Measurements from ENCODE around the gene RRP9. TPM values are rescaled to one million over a fixed set of nuclear protein-coding genes. Genes with fewer than 3 reads are reported as not detected.

The RRP9 gene
- total and polyA plus RNA-seq, 4 experiments from 2014 or later = 15.2 to 20.7 (median 18.3) TPM

GRCh38 chr3:51938780-51939425, 2.8 kb downstream of the RRP9 start:
- no peak overlapping the region for H3K4me3 ChIP-seq (ENCODE audit: low read length in 2 of 2)
- DNase-seq = no peak
- H3K27me3 ChIP-seq (ENCODE audit: insufficient read depth, low read length) = no peaks in the 10 kb centered on the region
- peaks cover 18 to 43% (median 28%) of the 10 kb centered on the region in 4 donors for H3K4me1 Mint-ChIP-seq
- CTCF ChIA-PET (ENCODE audit: partially characterized antibody) = no interaction called here
- H3K27ac Mint-ChIP-seq = peak overlapping the region in 2 of 7 donors; percentile 11 to 76
- peaks cover 28 to 51% of the 10 kb centered on the region in 2 donors for H3K36me3 Mint-ChIP-seq
- H3K27ac ChIP-seq (ENCODE audit: low read depth, low read length) = no peak overlapping the region
- H3K36me3 ChIP-seq (ENCODE audit: insufficient read depth, low read length) = peaks cover 46% of the 10 kb centered on the region
- H3K4me3 Mint-ChIP-seq = peak overlapping the region in 3 of 8 donors; percentile 0 to 17 (median 1)
- no peaks in the 10 kb centered on the region for H3K9me3 Mint-ChIP-seq
- intact Hi-C loops (cut with micrococcal nuclease) = no loop called here
- POLR2A ChIA-PET (ENCODE audit: partially characterized antibody) = no interaction called here
- H3K9me3 ChIP-seq (ENCODE audit: control insufficient read depth in 1 of 2, low read length in 2 of 2) = no peaks in the 10 kb centered on the region
- H3K27me3 Mint-ChIP-seq = no peaks in the 10 kb centered on the region
- H3K4me1 ChIP-seq (ENCODE audit: insufficient read depth, low read length) = peaks cover 37% of the 10 kb centered on the region

- H3K27me3 ChIP-seq (ENCODE audit: insufficient read depth, low read length) = no peaks in the 10 kb centered on the region
- H3K36me3 Mint-ChIP-seq = peaks cover 34 to 61% of the 10 kb centered on the region in 2 donors
- H3K4me3 ChIP-seq (ENCODE audit: low read length in 2 of 2) = no peak overlapping the region
- H3K27ac ChIP-seq (ENCODE audit: low read depth, low read length) = no peak overlapping the region
- ChIA-PET CTCF (ENCODE audit: partially characterized antibody) (interaction anchor here (1.3 kb wide), 2 partner anchors 10 to 36 kb away, joined by 3 read pairs; partner anchors contain the start of gene ABHD14B), POLR2A (ENCODE audit: partially characterized antibody) (interaction anchor here (2.2 kb wide), 1 partner anchor 36 kb away, joined by 7 read pairs; the partner anchor contains the start of genes ABHD14A and ABHD14B)
- intact Hi-C loops (cut with micrococcal nuclease) = no loop called here
- H3K4me3 Mint-ChIP-seq = no peak overlapping the region
- peak overlapping the region in 1 of 7 donors; percentile 60 for H3K27ac Mint-ChIP-seq
- H3K4me1 Mint-ChIP-seq = peaks cover 16 to 37% (median 24%) of the 10 kb centered on the region in 4 donors
- no peak for DNase-seq
- peaks cover 31% of the 10 kb centered on the region for H3K4me1 ChIP-seq (ENCODE audit: insufficient read depth, low read length)
- H3K36me3 ChIP-seq (ENCODE audit: insufficient read depth, low read length) = peaks cover 53% of the 10 kb centered on the region
- H3K27me3 Mint-ChIP-seq = no peaks in the 10 kb centered on the region
- peaks cover 0 to 2% (median 0%) of the 10 kb centered on the region in 8 donors for H3K9me3 Mint-ChIP-seq
- no peaks in the 10 kb centered on the region for H3K9me3 ChIP-seq (ENCODE audit: control insufficient read depth in 1 of 2, low read length in 2 of 2)
Observed at GRCh38 chr3:51937611-51938450, 3.9 kb downstream of the RRP9 start.

GRCh38 chr3:51937014-51937413, 4.7 kb downstream of the RRP9 start:
- POLR2A ChIA-PET (ENCODE audit: partially characterized antibody) = interaction anchor here (2.2 kb wide), 1 partner anchor 37 kb away, joined by 7 read pairs; the partner anchor contains the start of genes ABHD14A and ABHD14B
- no peaks in the 10 kb centered on the region for H3K27me3 ChIP-seq (ENCODE audit: insufficient read depth, low read length)
- CTCF ChIA-PET (ENCODE audit: partially characterized antibody) = interaction anchor here (1.3 kb wide), 2 partner anchors 11 to 37 kb away, joined by 3 read pairs; partner anchors contain the start of gene ABHD14B
- peak overlapping the region in 1 of 7 donors; percentile 48 for H3K27ac Mint-ChIP-seq
- peaks cover 25% of the 10 kb centered on the region for H3K4me1 ChIP-seq (ENCODE audit: insufficient read depth, low read length)
- no peaks in the 10 kb centered on the region for H3K27me3 Mint-ChIP-seq
- intact Hi-C loops (cut with micrococcal nuclease) = no loop called here
- H3K27ac ChIP-seq (ENCODE audit: low read depth, low read length) = no peak overlapping the region
- peaks cover 53% of the 10 kb centered on the region for H3K36me3 ChIP-seq (ENCODE audit: insufficient read depth, low read length)
- no peak overlapping the region for H3K4me3 ChIP-seq (ENCODE audit: low read length in 2 of 2)
- H3K9me3 Mint-ChIP-seq = peaks cover 0 to 2% (median 0%) of the 10 kb centered on the region in 8 donors
- no peak for DNase-seq
- H3K4me3 Mint-ChIP-seq = no peak overlapping the region
- H3K9me3 ChIP-seq (ENCODE audit: control insufficient read depth in 1 of 2, low read length in 2 of 2) = no peaks in the 10 kb centered on the region
- peaks cover 12 to 29% (median 20%) of the 10 kb centered on the region in 4 donors for H3K4me1 Mint-ChIP-seq
- H3K36me3 Mint-ChIP-seq = peaks cover 34 to 64% of the 10 kb centered on the region in 2 donors

DNA sequence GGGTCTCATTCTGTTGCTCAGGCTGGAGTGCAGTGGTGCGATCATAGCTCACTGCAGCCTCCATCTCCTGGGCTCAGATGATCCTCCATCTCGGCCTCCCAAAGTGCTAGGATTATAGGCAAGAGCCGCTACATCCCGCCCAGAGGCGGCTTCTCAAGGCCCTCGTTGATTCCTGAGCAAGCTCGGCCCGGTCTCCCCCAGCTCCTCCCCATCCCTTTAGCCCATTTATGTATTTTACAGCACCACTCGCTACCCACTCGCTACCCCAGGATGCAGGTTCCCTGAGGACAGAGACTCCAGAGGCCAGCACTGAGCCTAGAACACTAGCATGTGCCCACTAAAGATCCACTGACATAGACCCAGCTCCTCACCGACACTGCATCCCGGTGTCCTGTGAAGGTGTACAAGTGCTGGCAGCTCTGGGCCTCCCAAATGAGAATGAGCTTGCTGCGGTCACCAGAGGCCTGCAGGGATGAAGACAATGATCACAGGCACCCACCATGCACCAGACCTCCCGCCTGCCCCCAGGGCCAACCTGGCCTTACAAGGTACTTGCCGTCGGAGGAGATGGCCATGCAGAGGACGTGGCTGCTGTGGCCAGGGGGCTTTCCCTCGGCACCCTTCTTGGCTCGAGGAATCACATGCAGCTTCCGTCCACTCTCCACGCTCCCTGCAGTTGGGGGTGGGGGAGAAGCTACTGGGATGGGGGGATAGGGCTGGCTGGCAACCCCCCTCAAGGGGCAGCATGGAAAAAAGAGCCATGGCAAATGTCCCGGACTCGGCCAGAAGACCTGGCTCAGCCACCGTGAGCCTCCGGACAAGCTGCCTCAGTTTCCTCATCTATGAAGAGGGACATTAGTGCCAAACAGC, 5.6 kb downstream of the RRP9 start:
- H3K4me1 ChIP-seq (ENCODE audit: insufficient read depth, low read length) = peaks cover 20% of the 10 kb centered on the region
- no peak overlapping the region for H3K4me3 ChIP-seq (ENCODE audit: low read length in 2 of 2)
- ChIA-PET POLR2A (ENCODE audit: partially characterized antibody) (interaction anchor here (0.6 to 2.2 kb wide), 2 partner anchors 12 to 38 kb away, joined by 3 to 7 read pairs; partner anchors contain the start of genes ABHD14A and ABHD14B), CTCF (ENCODE audit: partially characterized antibody) (interaction anchor here (1.3 kb wide), 1 partner anchor 12 kb away, joined by 3 read pairs; no protein-coding TSS in a partner anchor)
- no peaks in the 10 kb centered on the region for H3K27me3 ChIP-seq (ENCODE audit: insufficient read depth, low read length)
- H3K36me3 Mint-ChIP-seq = peaks cover 34 to 65% of the 10 kb centered on the region in 2 donors
- H3K27ac ChIP-seq (ENCODE audit: low read depth, low read length) = no peak overlapping the region
- H3K27ac Mint-ChIP-seq = no peak overlapping the region
- intact Hi-C loops (cut with micrococcal nuclease) = no loop called here
- H3K4me3 Mint-ChIP-seq = no peak overlapping the region
- no peak for DNase-seq
- peaks cover 0 to 2% (median 0%) of the 10 kb centered on the region in 8 donors for H3K9me3 Mint-ChIP-seq
- H3K4me1 Mint-ChIP-seq = peaks cover 11 to 20% (median 16%) of the 10 kb centered on the region in 4 donors
- no peaks in the 10 kb centered on the region for H3K9me3 ChIP-seq (ENCODE audit: control insufficient read depth in 1 of 2, low read length in 2 of 2)
- H3K36me3 ChIP-seq (ENCODE audit: insufficient read depth, low read length) = peaks cover 53% of the 10 kb centered on the region
- H3K27me3 Mint-ChIP-seq = no peaks in the 10 kb centered on the region

- intact Hi-C loops (cut with micrococcal nuclease) = no loop called here
- H3K27ac Mint-ChIP-seq = no peak overlapping the region
- peaks cover 36 to 69% of the 10 kb centered on the region in 2 donors for H3K36me3 Mint-ChIP-seq
- H3K27me3 Mint-ChIP-seq = no peaks in the 10 kb centered on the region
- Histone ChIP-seq H3K4me3 (ENCODE audit: low read length in 2 of 2) (no peak overlapping the region), H3K9me3 (ENCODE audit: control insufficient read depth in 1 of 2, low read length in 2 of 2) (no peaks in the 10 kb centered on the region), H3K36me3 (ENCODE audit: insufficient read depth, low read length) (peaks cover 53% of the 10 kb centered on the region), H3K4me1 (ENCODE audit: insufficient read depth, low read length) (peaks cover 12% of the 10 kb centered on the region), H3K27me3 (ENCODE audit: insufficient read depth, low read length) (no peaks in the 10 kb centered on the region), H3K27ac (ENCODE audit: low read depth, low read length) (no peak overlapping the region)
- H3K4me1 Mint-ChIP-seq = peaks cover 4 to 11% (median 8%) of the 10 kb centered on the region in 4 donors
- no peak for DNase-seq
- POLR2A ChIA-PET (ENCODE audit: partially characterized antibody) = interaction anchor here (1.2 to 2.2 kb wide), 2 partner anchors 39 kb away, joined by 4 to 7 read pairs; partner anchors contain the start of genes ABHD14A and ABHD14B
- H3K9me3 Mint-ChIP-seq = peaks cover 0 to 2% (median 0%) of the 10 kb centered on the region in 8 donors
- CTCF ChIA-PET (ENCODE audit: partially characterized antibody) = no interaction called here
- no peak overlapping the region for H3K4me3 Mint-ChIP-seq
Observed at GRCh38 chr3:51934991-51935885, 6.5 kb downstream of the RRP9 start.
